IMR-90 (cell line): ENCODE measurements around the gene ELMO1. TPM values are rescaled to one million over a fixed set of nuclear protein-coding genes. Genes with fewer than 3 reads are reported as not detected.

Experiments
- ATAC-seq: fragments of 200-7000 bp; cut with Tn5 transposase; 2 replicates; pipeline ENCODE4 v1.9.1; 2020; ENCODE audit warnings: low read depth, mild to moderate bottlenecking, moderate library complexity
- BruUV-seq: library from RNA; stranded (reverse); fragments of 400-500 nt; replicated peaks from 2 replicates; lab custom pipeline; 2021; lab: Mats Ljungman, UMichigan
- CTCF ChIA-PET: fragments of 300-600 bp; formaldehyde crosslinking; extraction: SDS; loops from one replicate; lab custom pipeline; 2021; ENCODE audit warnings: antibody characterized with exemption; lab: Yijun Ruan, JAX
- POLR2A ChIA-PET: fragments of 300-600 bp; sonication (Branson Sonifier 250); formaldehyde crosslinking; loops from one replicate; lab custom pipeline; 2022; ENCODE audit warnings: antibody characterized with exemption; ENCODE audit not compliant: unreplicated experiment; lab: Charles Lee
- DNase-seq: peaks from one replicate; pipeline ENCODE4 v3.0.0; 2013
- H2AFZ ChIP-seq: replicated peaks from 2 replicates; pipeline ENCODE3; 2013; ENCODE audit warnings: low read length, mild to moderate bottlenecking; ENCODE audit not compliant: poor library complexity
- H2AK5ac ChIP-seq: 2 replicates; pipeline ENCODE4 v1.6.1; 2013; ENCODE audit warnings: low read depth, low read length, inconsistent platforms
- H2AK9ac ChIP-seq: replicated peaks from 2 replicates; pipeline ENCODE3; 2013; ENCODE audit warnings: mild to moderate bottlenecking, low read depth, low read length, moderate library complexity; ENCODE audit not compliant: poor library complexity
- H2BK120ac ChIP-seq: 2 replicates; pipeline ENCODE4 v1.6.1; 2013; ENCODE audit warnings: low read depth, low read length, inconsistent platforms
- H2BK15ac ChIP-seq: 3 replicates; pipeline ENCODE4 v1.6.1; 2013; ENCODE audit warnings: low read depth, low read length, inconsistent platforms
- H2BK20ac ChIP-seq: 2 replicates; pipeline ENCODE4 v1.6.1; 2013; ENCODE audit warnings: low read depth, mild to moderate bottlenecking, inconsistent platforms, low read length, moderate library complexity
- H2BK5ac ChIP-seq: 2 replicates; pipeline ENCODE4 v1.6.1; 2013; ENCODE audit warnings: mild to moderate bottlenecking, low read depth, low read length, inconsistent platforms; ENCODE audit not compliant: poor library complexity, severe bottlenecking
- H3K14ac ChIP-seq: replicated peaks from 2 replicates; pipeline ENCODE4 v1.6.1; 2013; ENCODE audit warnings: low read depth, low read length, inconsistent platforms
- H3K18ac ChIP-seq: 2 replicates; pipeline ENCODE4 v1.6.1; 2013; ENCODE audit warnings: low read depth, low read length, control low read depth
- H3K23ac ChIP-seq: 2 replicates; pipeline ENCODE4 v1.6.1; 2013; ENCODE audit warnings: low read depth, low read length, inconsistent platforms
- H3K27ac ChIP-seq: 2 replicates; pipeline ENCODE4 v1.5.1; 2013; ENCODE audit warnings: mild to moderate bottlenecking, control low read depth, low read length; ENCODE audit not compliant: insufficient read depth
- H3K27me3 ChIP-seq: 2 replicates; pipeline ENCODE4 v1.6.1; 2013; ENCODE audit warnings: low read length; ENCODE audit not compliant: control insufficient read depth, insufficient read depth
- H3K36me3 ChIP-seq: 2 replicates; pipeline ENCODE4 v1.6.1; 2013; ENCODE audit warnings: low read length, mixed read lengths; ENCODE audit not compliant: control insufficient read depth, insufficient read depth
- H3K4ac ChIP-seq: 2 replicates; pipeline ENCODE4 v1.6.1; 2013; ENCODE audit warnings: low read depth, low read length, inconsistent platforms
- H3K4me1 ChIP-seq: 2 replicates; pipeline ENCODE4 v1.6.1; 2013; ENCODE audit warnings: low read length, mixed read lengths; ENCODE audit not compliant: control insufficient read depth, insufficient read depth
- H3K4me2 ChIP-seq: 2 replicates; pipeline ENCODE4 v1.6.1; 2013; ENCODE audit warnings: low read depth, mild to moderate bottlenecking, control low read depth, low read length, moderate library complexity
- H3K4me3 ChIP-seq: 2 replicates; pipeline ENCODE4 v1.5.1; 2013; ENCODE audit warnings: low read depth, mild to moderate bottlenecking, control low read depth, low read length, moderate library complexity; ENCODE audit not compliant: insufficient read depth
- H3K56ac ChIP-seq: 2 replicates; pipeline ENCODE4 v1.6.1; 2013; ENCODE audit warnings: low read length, inconsistent platforms; ENCODE audit not compliant: insufficient read depth; ENCODE audit errors: extremely low read depth
- H3K79me1 ChIP-seq, 2 experiments: 2 replicates each; pipeline ENCODE4 v1.6.1; 2013; ENCODE audit warnings: low read length in 2 of 2, inconsistent platforms in 1 of 2, low read depth in 1 of 2
- H3K9ac ChIP-seq: 2 replicates; pipeline ENCODE4 v1.6.1; 2013; ENCODE audit warnings: low read depth, low read length, control low read depth
- H3K9me1 ChIP-seq: 2 replicates; pipeline ENCODE4 v1.6.1; 2013; ENCODE audit warnings: low read length, inconsistent platforms; ENCODE audit not compliant: insufficient read depth
- H3K9me3 ChIP-seq: 2 replicates; pipeline ENCODE4 v1.6.1; 2013; ENCODE audit warnings: low read length; ENCODE audit not compliant: control insufficient read depth, insufficient read depth
- H4K20me1 ChIP-seq: 2 replicates; pipeline ENCODE4 v1.6.1; 2013; ENCODE audit warnings: low read length, inconsistent platforms; ENCODE audit not compliant: insufficient read depth
- H4K5ac ChIP-seq: 2 replicates; pipeline ENCODE4 v1.6.1; 2013; ENCODE audit warnings: mild to moderate bottlenecking, low read depth, low read length, control low read depth
- H4K8ac ChIP-seq, 2 experiments: 2 replicates each; pipeline ENCODE4 v1.6.1; 2013; ENCODE audit warnings: low read depth in 2 of 2, low read length in 2 of 2, control low read depth in 1 of 2, inconsistent platforms in 1 of 2
- H4K91ac ChIP-seq: 2 replicates; pipeline ENCODE4 v1.6.1; 2013; ENCODE audit warnings: low read depth, low read length, inconsistent platforms; ENCODE audit not compliant: insufficient read depth
- CEBPB ChIP-seq: IDR thresholded peaks from 2 replicates; pipeline ENCODE4 v1.6.1; 2012; ENCODE audit warnings: low read depth, low read length, improper control_type of control experiment
- CHD1 ChIP-seq: IDR thresholded peaks from 2 replicates; pipeline ENCODE4 v1.6.1; 2012; ENCODE audit warnings: low read depth, low read length, improper control_type of control experiment
- CTCF ChIP-seq: conservative IDR thresholded peaks from 2 replicates; pipeline ENCODE4 v1.5.1; 2012; ENCODE audit warnings: mild to moderate bottlenecking, low read depth, low read length, improper control_type of control experiment
- FOS ChIP-seq: fragments of 150-350 bp; IDR thresholded peaks from 2 replicates; pipeline ENCODE4 v1.6.1; 2016; ENCODE audit warnings: low read depth, low read length
- MAFK ChIP-seq: IDR thresholded peaks from 2 replicates; pipeline ENCODE4 v1.6.1; 2012; ENCODE audit warnings: low read depth, low read length, improper control_type of control experiment
- MXI1 ChIP-seq: IDR thresholded peaks from 2 replicates; pipeline ENCODE4 v1.6.1; 2012; ENCODE audit warnings: low read depth, mild to moderate bottlenecking, low read length, moderate library complexity, borderline replicate concordance
- POLR2A ChIP-seq: IDR thresholded peaks from 2 replicates; pipeline ENCODE4 v1.6.1; 2012; ENCODE audit warnings: mild to moderate bottlenecking, low read depth, low read length
- RAD21 ChIP-seq: IDR thresholded peaks from 2 replicates; pipeline ENCODE4 v1.6.1; 2012; ENCODE audit warnings: low read length, improper control_type of control experiment
- RCOR1 ChIP-seq: IDR thresholded peaks from 2 replicates; pipeline ENCODE4 v1.6.1; 2012; ENCODE audit warnings: mild to moderate bottlenecking, low read length, improper control_type of control experiment; ENCODE audit not compliant: insufficient replicate concordance
- RFX5 ChIP-seq: IDR thresholded peaks from 2 replicates; pipeline ENCODE4 v1.8.0; 2012; ENCODE audit warnings: low read depth, mild to moderate bottlenecking, low read length, moderate library complexity
- SMC3 ChIP-seq: fragments of 150-350 bp; IDR thresholded peaks from 2 replicates; pipeline ENCODE4 v1.6.1; 2016; ENCODE audit warnings: low read depth, mild to moderate bottlenecking, antibody characterized with exemption, low read length, moderate library complexity
- WGBS, 2 experiments: methylation state at CpG; one replicate each; pipeline versions ENCODE4 v1.1.5 to v1.1.7; 2013; ENCODE audit warnings: missing lambda C conversion rate in 2 of 2; ENCODE audit not compliant: insufficient read length in 1 of 2; ENCODE audit errors: extremely low coverage in 2 of 2; 5-methylcytosine and 5-hydroxymethylcytosine counted together
- dilution Hi-C: fragments of 300-500 bp; cut with HindIII; formaldehyde crosslinking; loops from one replicate; pipeline ENCODE4 v1.14.3; 2018; ENCODE audit warnings: low sequenced_read_pairs; ENCODE audit not compliant: unreplicated experiment
- in situ Hi-C: fragments of 300-500 bp; cut with MboI; formaldehyde crosslinking; loops from 3 replicates; pipeline ENCODE4 v1.14.3; 2019; ENCODE audit warnings: low sequenced_read_pairs, inconsistent platforms, mixed read lengths
- intact Hi-C: fragments of 100-400 bp; cut with micrococcal nuclease; formaldehyde crosslinking; loops from 2 replicates; pipeline ENCODE4 v1.10.0; 2022
- polyA plus RNA-seq, 3 experiments: library from polyadenylated mRNA; depleted of rRNA; stranded (reverse); fragments of >200 nt; gene quantifications; 2 replicates each; pipeline ENCODE4 v1.2.3, GENCODE V29; 2012; ENCODE audit warnings: low replicate concordance in 1 of 3
- total RNA-seq: library from RNA; depleted of rRNA; stranded (reverse); fragments of >200 nt; gene quantifications from 2 replicates; pipeline ENCODE4 v1.2.3, GENCODE V29; 2012
- TF ChIP-seq, protein P1 (sequence below): fragments of 150-350 bp; IDR thresholded peaks from 2 replicates; pipeline ENCODE4 v1.6.1; 2016; ENCODE audit warnings: low read depth, mild to moderate bottlenecking, low read length, moderate library complexity, borderline replicate concordance

Gene ELMO1
- total and polyA plus RNA-seq, 2 of the 4 experiments (the other 2 are of a cell fraction): 0.03 TPM; not detected in 1

DNA sequence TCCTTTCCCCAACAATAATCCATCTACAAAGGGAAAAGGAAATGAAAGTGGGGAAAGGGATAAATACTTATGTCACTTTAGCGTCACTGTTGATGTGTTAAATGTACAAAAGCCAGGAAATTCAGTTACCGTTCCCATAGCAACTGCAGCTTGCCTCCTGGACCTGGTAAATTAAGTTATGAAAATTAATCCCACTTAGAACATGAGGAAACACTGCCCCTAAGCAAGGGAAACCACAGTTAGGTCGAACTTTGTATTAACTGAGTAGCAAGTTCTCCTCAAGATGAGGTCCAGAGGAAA is 386.2 kb downstream of the ELMO1 start:
- CTCF ChIA-PET: no interaction called here
- TF ChIP-seq RCOR1: no peak
- no peak for TF ChIP-seq CTCF
- TF ChIP-seq CEBPB: no peak
- TF ChIP-seq, protein P1, sequence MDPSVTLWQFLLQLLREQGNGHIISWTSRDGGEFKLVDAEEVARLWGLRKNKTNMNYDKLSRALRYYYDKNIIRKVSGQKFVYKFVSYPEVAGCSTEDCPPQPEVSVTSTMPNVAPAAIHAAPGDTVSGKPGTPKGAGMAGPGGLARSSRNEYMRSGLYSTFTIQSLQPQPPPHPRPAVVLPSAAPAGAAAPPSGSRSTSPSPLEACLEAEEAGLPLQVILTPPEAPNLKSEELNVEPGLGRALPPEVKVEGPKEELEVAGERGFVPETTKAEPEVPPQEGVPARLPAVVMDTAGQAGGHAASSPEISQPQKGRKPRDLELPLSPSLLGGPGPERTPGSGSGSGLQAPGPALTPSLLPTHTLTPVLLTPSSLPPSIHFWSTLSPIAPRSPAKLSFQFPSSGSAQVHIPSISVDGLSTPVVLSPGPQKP: no peak
- TF ChIP-seq FOS: no peak
- no peak for TF ChIP-seq SMC3
- no peak for TF ChIP-seq RFX5
- no peak for TF ChIP-seq POLR2A
- no peak for TF ChIP-seq RAD21
- no peak for TF ChIP-seq MXI1
- TF ChIP-seq CHD1: no peak
- no peak for TF ChIP-seq MAFK
- Histone ChIP-seq H3K79me1 (no peaks in the 10 kb centered on the region), H3K14ac (no peak overlapping the region), H2BK20ac (peak overlapping the region; percentile 39; the same call in 1 of the 2 replicates), H4K91ac (no peak overlapping the region), H3K27ac (no peak overlapping the region), H2AK9ac (no peak overlapping the region), H2AFZ (no peak overlapping the region), H3K9me3 (no peaks in the 10 kb centered on the region), H2BK5ac (no peak overlapping the region), H3K56ac (no peak overlapping the region), H2BK15ac (no peak overlapping the region), H3K9me1 (no peaks in the 10 kb centered on the region), H4K5ac (no peak overlapping the region), H3K18ac (no peak overlapping the region), H3K27me3 (no peaks in the 10 kb centered on the region; the same call in 1 of the 2 replicates), H3K23ac (no peak overlapping the region), H3K4me3 (no peak overlapping the region), H3K4me2 (no peak overlapping the region), H3K36me3 (no peaks in the 10 kb centered on the region), H3K4me1 (no peaks in the 10 kb centered on the region), H2BK120ac (no peak overlapping the region), H3K9ac (no peak overlapping the region), H3K4ac (no peak overlapping the region), H2AK5ac (0 out of 2 replicates have a peak overlapping the region, but pooled peaks have one; percentile 6), H4K20me1 (no peaks in the 10 kb centered on the region), H4K8ac (no peak overlapping the region)
- ATAC-seq (no peak), DNase-seq (no peak)
- BruUV-seq: no TSS peak
- no CpG with 5 or more reads among the region's 3 CpGs for WGBS, 2 experiments
- POLR2A ChIA-PET: no interaction called here
- intact Hi-C loops (no loop called here), in situ Hi-C loops (no loop called here), dilution Hi-C loops (no loop called here)
